GM18508 (cell line): ENCODE results near the gene TMEM26.
"Not testable (repeated sequence)": the region's sequence is repeated elsewhere in the genome, so short reads cannot be mapped to it uniquely, and the experiment has no call there.

Experiments
- ATAC-seq: cut with Tn5 transposase; IDR thresholded peaks from one replicate; pipeline ENCODE4 v1.9.1; 2021; ENCODE audit warnings: moderate number of reproducible peaks; ENCODE audit not compliant: insufficient read depth, unreplicated experiment

Gene TMEM26

DNA sequence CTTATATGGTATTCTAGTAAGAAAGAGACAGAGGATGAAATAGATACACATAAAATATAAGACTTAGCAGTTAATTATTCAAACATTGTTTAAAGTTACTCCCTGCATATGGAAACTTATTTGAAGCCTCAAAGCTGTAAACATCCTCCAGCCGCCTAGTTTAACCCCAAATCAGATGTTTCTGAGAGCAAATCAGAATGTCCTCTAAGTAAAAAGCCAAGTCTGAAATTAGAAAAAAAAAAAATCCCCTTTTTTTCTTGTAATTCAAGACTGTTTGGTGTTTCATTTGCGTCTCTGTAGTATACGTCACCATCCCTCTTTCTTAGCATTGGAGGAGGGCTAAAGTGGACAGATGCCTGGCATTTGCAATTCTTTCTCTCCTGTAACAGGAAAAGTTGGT, 46.4 kb downstream of the TMEM26 start:
- no peak for ATAC-seq

- ATAC-seq = no peak
Measured at GRCh38 chr10:61406242-61406641, 46.9 kb downstream of the TMEM26 start.

- ATAC-seq = no peak
Measured at GRCh38 chr10:61404751-61405150, 48.4 kb downstream of the TMEM26 start.

DNA sequence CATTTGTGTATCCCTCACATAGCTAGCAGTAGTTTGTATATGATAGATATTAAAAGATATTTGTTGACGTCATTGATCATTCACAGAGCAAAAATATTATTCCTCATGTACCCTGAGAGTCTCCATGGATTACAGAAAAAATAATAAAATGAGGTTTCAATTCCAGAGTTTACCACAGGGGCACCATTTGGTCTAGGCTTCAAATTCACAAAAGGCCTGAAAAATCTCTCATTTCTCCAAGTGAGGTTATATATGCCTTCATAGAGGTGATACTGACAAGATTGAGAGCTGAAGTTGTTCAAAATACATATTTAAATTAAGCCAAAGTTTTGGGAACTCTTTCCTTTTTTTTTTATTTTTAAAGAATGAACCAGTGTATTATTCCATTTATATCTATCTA, 52.7 kb downstream of the TMEM26 start:
- ATAC-seq = no peak

DNA sequence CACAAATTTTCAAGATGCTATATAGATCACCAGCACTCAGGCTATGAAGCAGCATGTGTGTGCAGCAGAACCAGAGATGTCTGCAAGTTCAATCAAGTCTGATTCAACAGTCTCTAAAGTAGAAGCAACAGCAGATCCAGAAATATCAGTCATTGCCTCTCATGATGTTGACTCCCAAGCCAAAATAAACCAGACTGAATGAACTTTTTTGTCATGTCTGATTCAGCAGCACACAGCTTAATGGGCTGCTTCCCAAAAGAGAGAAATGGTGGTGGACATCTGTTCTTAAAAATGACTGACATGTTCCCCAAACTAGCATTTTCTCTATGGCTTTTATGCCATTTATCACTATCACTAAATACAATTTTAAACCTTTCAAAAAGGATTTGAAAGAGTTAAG, 53.8 kb downstream of the TMEM26 start:
- ATAC-seq = no peak

DNA sequence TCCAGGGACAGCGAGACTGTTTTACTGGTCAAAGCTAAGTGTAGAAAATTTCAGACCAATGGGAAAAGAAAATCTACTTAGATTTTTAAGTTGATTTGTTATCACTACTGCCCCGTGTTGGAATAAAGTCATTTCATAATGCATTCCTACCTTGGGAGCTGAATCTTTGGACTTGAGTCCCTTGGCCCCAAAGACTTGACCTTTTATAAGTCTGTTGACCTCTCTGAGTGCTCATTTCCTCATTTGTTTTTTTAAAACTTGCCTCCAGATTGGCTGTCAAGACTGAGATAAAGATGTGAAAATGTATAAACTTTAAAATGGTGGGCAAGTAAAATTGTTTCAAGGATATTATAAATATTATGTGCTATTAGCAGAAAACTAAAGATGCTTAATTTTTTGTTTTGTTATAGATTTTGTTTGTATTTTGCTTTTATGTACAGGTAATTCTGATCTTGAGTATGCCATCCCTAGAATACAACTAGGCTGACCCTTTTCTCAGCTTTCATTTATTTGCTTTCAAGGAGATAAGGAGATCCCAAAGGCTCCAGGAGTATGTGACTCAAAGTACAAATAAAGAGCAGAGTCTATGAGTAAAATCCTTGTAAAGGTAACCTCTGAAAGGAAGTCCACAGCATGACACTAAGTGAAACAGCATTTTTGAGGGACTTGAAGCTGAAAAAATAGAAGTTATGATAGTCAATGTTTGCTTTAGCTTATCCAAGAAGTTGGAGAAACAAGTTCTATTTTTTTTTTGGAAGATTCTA, 54.6 kb downstream of the TMEM26 start:
- ATAC-seq = no peak

- ATAC-seq = no peak
Measured at GRCh38 chr10:61397175-61397986, 55.8 kb downstream of the TMEM26 start.

DNA sequence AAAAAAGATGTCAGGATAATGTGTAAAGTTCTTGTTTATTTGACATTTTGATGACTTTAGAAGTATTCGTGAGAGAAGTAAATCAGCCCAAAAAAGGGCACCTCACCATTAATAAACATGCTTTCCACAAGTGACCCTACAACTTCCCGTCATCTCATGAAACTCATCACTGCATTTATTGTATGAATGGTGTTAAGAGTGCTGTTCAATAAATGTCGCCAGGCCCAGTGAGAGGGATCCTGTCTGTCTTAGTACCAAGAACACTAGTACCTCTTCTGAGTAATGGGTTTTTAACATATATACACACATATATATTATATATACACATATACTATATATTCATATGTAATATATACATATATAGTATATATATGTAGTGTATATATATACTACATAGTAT, 61.9 kb downstream of the TMEM26 start:
- ATAC-seq = peak; percentile 24

DNA sequence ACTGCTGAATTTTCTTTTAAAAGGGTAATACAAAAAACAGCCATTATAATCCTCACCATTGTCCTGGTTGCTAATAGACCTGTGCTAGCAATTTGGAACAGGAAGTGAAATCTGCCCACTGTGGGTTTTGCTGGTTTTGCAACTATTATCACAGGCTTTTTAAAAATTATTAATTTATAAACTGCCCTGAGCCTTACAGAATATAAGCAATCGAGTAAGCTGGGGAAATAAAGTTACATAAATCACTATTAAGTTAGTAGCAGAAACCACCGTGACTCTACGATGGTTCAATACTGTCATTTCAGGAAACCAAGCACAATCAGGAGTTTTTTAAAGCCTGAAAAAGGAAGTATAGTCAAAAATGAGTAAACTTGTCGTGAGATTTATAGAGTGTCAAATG, 62.3 kb downstream of the TMEM26 start:
- ATAC-seq = peak; percentile 89

- ATAC-seq = no peak
Measured at GRCh38 chr10:61389887-61390286, 63.3 kb downstream of the TMEM26 start.

DNA sequence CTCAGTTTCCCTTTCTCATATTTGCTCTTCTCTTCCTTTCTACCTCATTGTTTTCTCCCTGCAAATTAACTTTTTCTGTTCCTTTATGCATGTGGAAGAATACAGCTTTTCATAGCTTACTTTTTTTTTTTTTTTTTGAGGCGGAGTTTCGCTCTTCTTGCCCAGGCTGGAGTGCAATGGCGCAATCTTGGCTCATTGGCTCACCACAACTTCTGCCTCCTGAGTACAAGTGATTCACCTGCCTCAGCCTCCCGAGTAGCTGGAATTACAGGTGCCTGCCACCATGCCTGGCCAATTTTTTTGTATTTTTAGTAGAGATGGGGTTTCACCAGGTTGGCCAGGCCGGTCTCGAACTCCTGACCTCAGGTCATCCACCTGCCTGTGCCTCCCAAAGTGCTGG, 64.2 kb downstream of the TMEM26 start:
- ATAC-seq = not testable (repeated sequence)

GRCh38 chr10:61385231-61386001, 67.8 kb downstream of the TMEM26 start:
- no peak for ATAC-seq

GRCh38 chr10:61381153-61381552, 72.0 kb downstream of the TMEM26 start:
- not testable (repeated sequence) for ATAC-seq

DNA sequence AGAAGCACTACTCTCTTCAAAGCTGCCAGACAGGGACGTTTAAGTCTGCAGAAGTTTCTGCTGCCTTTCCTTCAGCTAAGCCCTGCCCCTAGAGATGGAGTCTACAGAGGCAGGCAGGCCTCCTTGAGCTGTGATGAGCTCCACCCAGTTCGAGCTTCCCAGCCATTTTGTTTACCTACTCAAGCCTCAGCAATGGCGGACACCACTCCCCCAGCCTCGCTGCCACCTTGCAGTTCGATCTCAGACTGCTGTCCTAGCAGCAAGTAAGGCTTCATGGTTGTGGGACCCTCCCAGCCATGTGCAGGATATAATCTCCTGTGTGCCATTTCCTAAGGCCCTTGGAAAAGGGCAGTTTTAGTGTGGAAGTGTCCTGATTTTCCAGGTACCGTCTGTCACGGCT, 74.3 kb downstream of the TMEM26 start:
- no peak for ATAC-seq

DNA sequence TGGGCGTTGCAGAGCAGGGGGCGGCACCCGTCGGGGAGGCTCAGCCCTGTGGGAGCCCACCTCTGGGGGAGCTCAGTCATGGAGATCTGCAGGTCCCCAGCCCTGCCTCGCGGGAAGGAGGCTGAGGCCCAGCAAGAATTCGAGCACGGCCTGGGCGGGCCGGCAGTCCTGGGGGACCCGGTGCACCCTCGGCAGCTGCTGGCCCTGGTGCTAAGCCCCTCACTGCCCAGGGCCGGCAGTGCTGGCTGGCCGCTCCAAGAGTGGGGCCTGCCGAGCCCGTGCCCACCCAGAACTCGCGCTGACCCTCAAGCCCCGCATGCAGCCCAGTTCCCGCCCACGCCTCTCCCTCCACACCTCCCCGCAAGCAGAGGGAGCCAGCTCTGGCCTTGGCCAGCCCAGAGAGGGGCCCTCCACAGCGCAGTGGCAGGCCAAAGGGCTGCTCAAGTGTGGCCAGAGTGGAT, 76.2 kb downstream of the TMEM26 start:
- ATAC-seq = no peak

- no peak for ATAC-seq
Measured at GRCh38 chr10:61376377-61376776, 76.8 kb downstream of the TMEM26 start.

- no peak for ATAC-seq
Measured at GRCh38 chr10:61366365-61366764, 86.8 kb downstream of the TMEM26 start.

GRCh38 chr10:61364619-61365018, 88.6 kb downstream of the TMEM26 start:
- no peak for ATAC-seq

DNA sequence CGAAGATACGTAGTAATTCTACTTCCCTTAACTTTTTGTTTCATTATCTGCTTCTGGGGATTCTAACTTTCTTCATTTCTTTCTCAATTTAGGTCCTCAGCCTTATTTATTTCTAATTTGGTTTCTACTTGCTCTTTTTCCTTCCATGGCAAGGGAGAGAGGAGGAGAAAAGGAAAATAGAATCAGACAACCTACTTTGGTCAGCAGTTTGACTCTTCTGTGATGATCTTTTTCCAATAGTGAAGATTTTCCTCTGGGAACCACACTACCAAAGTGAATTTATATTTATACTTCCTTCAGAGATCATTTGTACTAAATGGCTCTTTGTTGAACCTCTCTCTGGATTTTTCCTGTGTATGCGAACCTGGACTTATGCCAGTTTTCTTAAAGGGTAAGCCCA, 90.2 kb downstream of the TMEM26 start:
- ATAC-seq = no peak

DNA sequence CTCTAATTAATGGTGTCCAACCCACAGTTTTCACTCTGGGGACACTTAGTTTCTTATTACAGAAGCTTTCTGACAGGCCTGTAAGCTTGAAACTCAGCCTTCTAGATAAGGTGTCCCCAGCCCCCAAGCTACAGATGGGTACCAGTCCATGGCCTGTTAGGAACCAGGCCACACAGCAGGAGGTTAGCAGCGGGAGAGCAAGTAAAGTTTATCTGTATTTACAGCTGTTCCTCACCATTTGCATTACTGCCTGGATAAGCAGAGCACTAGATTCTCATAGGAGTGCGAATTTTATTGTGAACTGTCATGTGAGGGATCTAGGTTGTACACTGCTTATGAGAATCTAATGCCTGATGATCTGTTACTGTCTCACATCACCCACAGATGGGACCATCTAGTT, 93.7 kb downstream of the TMEM26 start:
- no peak for ATAC-seq

GRCh38 chr10:61357687-61358086, 95.5 kb downstream of the TMEM26 start:
- no peak for ATAC-seq
